RWPE2 (cell line): ENCODE measurements around the gene SPCS1.

Source experiments
- ATAC-seq: fragments of 200-7000 bp; cut with Tn5 transposase; 3 replicates; pipeline ENCODE4 v1.9.1; 2021; ENCODE audit warnings: low read depth
- DNase-seq: peaks from one replicate; pipeline ENCODE4 v3.0.0-alpha.2; 2020; ENCODE audit warnings: low spot score
- H3K27ac ChIP-seq: fragments of 450-650 bp; 2 replicates; pipeline ENCODE4 v1.5.1; 2017; ENCODE audit warnings: mild to moderate bottlenecking; ENCODE audit not compliant: poor library complexity, severe bottlenecking
- H3K27me3 ChIP-seq: fragments of 250-450 bp; sonication (Bioruptor Pico); 2 replicates; pipeline ENCODE4 v1.5.1; 2021; ENCODE audit warnings: mild to moderate bottlenecking, moderate library complexity; ENCODE audit not compliant: insufficient read depth, poor library complexity, severe bottlenecking
- H3K36me3 ChIP-seq: fragments of 250-450 bp; sonication (Bioruptor Pico); 2 replicates; pipeline ENCODE4 v1.5.1; 2020; ENCODE audit warnings: low read depth, mild to moderate bottlenecking, moderate library complexity
- H3K4me1 ChIP-seq: fragments of 250-450 bp; sonication (Bioruptor Pico); 2 replicates; pipeline ENCODE4 v1.5.1; 2021; ENCODE audit warnings: mild to moderate bottlenecking, moderate library complexity; ENCODE audit not compliant: insufficient read depth, poor library complexity, severe bottlenecking
- H3K4me3 ChIP-seq: fragments of 250-450 bp; sonication (Bioruptor Pico); 2 replicates; pipeline ENCODE4 v1.5.1; 2021; ENCODE audit warnings: mild to moderate bottlenecking, moderate library complexity; ENCODE audit not compliant: severe bottlenecking
- H3K9me3 ChIP-seq: fragments of 250-450 bp; sonication (Bioruptor Pico); 2 replicates; pipeline ENCODE4 v1.5.1; 2021; ENCODE audit warnings: mild to moderate bottlenecking, moderate library complexity; ENCODE audit not compliant: severe bottlenecking
- CTCF ChIP-seq: fragments of 450-650 bp; IDR thresholded peaks from one replicate; pipeline ENCODE4 v1.5.1; 2017; ENCODE audit warnings: mild to moderate bottlenecking, moderate library complexity; ENCODE audit not compliant: poor library complexity, severe bottlenecking

The SPCS1 gene

DNA sequence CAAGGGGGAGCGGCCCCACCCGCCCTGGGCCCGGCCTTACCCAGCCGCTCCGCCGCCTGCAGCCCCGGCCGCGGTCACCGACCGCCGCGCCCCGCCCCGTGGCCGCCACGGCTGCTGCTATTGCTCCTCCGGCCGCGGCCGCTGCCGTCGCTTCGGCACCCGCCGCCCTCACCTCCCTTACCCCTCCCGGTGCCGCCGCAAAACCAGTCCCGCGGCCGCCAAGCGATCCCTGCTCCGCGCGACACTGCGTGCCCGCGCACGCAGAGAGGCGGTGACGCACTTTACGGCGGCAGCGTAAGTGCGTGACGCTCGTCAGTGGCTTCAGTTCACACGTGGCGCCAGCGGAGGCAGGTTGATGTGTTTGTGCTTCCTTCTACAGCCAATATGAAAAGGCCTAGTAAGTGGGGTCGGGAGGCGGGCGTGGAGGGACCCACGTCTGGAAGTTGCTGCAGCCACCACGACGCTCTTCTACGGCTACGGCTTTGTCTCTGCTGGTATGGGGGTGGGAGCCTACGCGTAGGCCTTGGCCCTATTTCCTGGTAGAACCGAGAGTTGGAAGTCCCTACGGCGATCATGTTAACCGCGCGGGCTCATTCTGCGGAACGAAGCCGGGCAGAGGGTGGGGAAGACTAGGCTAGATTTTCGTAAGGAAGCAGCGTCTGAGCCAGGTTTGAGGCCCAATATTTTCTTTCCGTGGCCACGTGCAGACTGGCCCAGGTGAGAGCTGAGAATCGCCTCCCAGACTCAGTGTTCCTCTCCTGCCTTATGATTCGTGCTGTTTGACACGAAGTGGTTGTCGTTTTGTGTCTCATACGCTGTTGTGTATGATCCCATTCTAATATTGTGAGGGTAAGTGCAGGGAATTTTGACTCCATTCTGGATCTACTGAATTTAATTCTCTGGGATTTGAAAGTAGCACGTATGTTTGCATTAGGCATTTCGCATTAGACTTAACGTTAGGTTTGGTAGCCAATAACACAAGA is 19.9 kb upstream of the SPCS1 start, which contains the start of the genes GNL3 and PBRM1:
Gene GNL3, plus strand, starts transcription at position 324 of the 983 bp plus-strand sequence. Its CDS starts 61 bp downstream, at position 385.
Gene PBRM1, minus strand, starts transcription at position 205 of the 983 bp plus-strand sequence.
- H3K27me3 ChIP-seq = no peaks in the 10 kb centered on the region
- peaks cover 19% of the 10 kb centered on the region for H3K4me1 ChIP-seq

DNA sequence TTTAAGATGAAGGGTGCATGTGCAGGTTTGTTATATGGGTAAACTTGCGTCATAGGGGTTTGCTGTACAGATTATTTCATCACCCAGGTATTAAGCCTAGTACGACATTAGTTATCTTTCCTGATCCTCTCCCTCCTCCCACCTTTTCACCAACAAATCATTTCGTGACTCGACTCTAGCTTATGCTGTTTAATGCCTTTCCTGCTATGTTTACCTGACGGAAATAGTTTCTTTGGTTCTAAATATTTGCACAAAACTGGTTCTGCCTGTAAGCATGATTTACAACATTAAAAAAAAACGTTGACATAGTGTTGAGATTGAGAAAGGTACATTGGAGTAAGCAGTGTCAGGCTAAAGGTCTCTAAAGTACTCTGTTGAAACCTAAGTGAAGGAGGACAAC is 17.6 kb upstream of the SPCS1 start:
- TF ChIP-seq CTCF = no peak
- H3K4me3 ChIP-seq = no peak overlapping the region
- peaks cover 75% of the 10 kb centered on the region for H3K36me3 ChIP-seq

More for the DNA sequence above, 19.9 kb upstream of the SPCS1 start, which contains the start of the genes GNL3 and PBRM1:
- no peaks in the 10 kb centered on the region for H3K9me3 ChIP-seq
- peak; percentile 66 for ATAC-seq
- DNase-seq = peak; percentile 93
- H3K4me3 ChIP-seq = peak within 1 kb of the TSS; percentile 84
- H3K27ac ChIP-seq = peak within 1 kb of the TSS; percentile 65
- peaks cover 62% of the 10 kb centered on the region for H3K36me3 ChIP-seq
- no peak for TF ChIP-seq CTCF

GRCh38 chr3:52689151-52689550 is 16.8 kb upstream of the SPCS1 start:
- H3K4me3 ChIP-seq = no peak overlapping the region
- no peaks in the 10 kb centered on the region for H3K27me3 ChIP-seq
- peaks cover 84% of the 10 kb centered on the region for H3K36me3 ChIP-seq
- DNase-seq (no peak), ATAC-seq (no peak)
- H3K27ac ChIP-seq = peak overlapping the region; percentile 65
- no peak for TF ChIP-seq CTCF
- H3K9me3 ChIP-seq = no peaks in the 10 kb centered on the region
- peaks cover 19% of the 10 kb centered on the region for H3K4me1 ChIP-seq

More for the DNA sequence above, 17.6 kb upstream of the SPCS1 start:
- ATAC-seq (peak; percentile 20; the same call in 1 of the 3 replicates), DNase-seq (no peak)
- H3K27ac ChIP-seq = peak overlapping the region; percentile 65
- H3K9me3 ChIP-seq = no peaks in the 10 kb centered on the region
- H3K4me1 ChIP-seq = peaks cover 19% of the 10 kb centered on the region
- no peaks in the 10 kb centered on the region for H3K27me3 ChIP-seq

DNA sequence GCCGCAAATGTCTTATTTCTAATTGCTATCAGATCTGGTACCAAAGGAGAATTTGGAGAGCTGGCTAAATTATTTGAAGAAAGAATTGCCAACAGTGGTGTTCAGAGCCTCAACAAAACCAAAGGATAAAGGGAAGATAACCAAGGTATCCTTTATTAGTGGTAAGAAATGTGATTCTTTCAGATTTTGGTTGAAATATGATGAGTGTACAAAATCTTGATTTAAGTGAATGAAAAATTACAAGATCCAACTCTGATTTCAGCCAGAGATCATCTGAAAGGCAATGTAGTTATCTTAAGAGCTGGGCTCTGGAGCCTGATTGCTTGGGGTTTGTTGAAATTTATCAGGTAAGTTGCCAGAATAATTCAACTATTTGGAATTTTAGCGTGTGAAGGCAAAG is 15.3 kb upstream of the SPCS1 start:
- H3K27ac ChIP-seq = no peak overlapping the region
- peaks cover 12% of the 10 kb centered on the region for H3K4me1 ChIP-seq
- H3K4me3 ChIP-seq = no peak overlapping the region
- H3K27me3 ChIP-seq = no peaks in the 10 kb centered on the region
- ATAC-seq = no peak
- DNase-seq = no peak
- peaks cover 95% of the 10 kb centered on the region for H3K36me3 ChIP-seq
- no peaks in the 10 kb centered on the region for H3K9me3 ChIP-seq
- no peak for TF ChIP-seq CTCF
